GM18861 (cell line): Measurements from ENCODE around the gene HSPG2.
"Not testable (repeated sequence)": the region's sequence is repeated elsewhere in the genome, so short reads cannot be mapped to it uniquely, and the experiment has no call there.

Experiments
- ATAC-seq: cut with Tn5 transposase; IDR thresholded peaks from one replicate; pipeline ENCODE4 v1.9.1; 2021; ENCODE audit not compliant: unreplicated experiment

Gene HSPG2

DNA sequence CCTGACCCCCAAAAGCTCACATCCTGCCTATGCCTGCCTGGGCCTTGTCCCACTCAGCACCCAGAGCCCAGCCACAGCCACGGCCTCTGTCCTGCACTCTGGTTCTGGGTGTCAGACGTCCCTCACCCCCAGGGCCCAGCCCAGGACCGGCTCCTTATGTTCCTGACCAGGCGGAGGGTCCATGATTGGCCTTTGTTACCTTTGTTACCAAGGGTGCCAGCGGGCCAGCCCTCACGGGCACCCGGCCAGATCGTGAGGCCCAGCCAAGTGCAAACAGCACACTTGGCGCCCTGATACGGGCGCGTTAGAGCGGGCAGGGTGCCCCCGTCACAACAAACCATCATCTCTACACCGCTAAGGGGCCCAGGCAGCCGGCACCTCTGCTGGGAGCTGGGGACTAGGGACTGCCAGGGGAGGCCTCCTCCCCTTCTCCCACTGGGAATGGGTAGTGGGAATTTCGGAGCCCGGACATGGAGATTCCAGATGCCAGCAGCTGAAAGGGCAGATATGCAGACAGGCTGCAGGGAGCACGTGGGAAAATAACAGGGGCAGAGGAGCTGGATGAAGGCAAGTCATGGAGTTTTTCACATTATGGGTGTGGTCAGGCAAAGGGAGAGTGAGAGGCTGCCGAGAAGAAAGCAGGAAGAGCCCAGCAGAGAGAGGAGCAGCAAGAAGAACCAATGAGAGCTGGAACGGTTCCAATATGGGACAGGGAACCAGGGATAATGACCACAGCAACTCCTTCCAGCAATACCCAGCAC, 22.1 kb downstream of the HSPG2 start:
- ATAC-seq: no peak

DNA sequence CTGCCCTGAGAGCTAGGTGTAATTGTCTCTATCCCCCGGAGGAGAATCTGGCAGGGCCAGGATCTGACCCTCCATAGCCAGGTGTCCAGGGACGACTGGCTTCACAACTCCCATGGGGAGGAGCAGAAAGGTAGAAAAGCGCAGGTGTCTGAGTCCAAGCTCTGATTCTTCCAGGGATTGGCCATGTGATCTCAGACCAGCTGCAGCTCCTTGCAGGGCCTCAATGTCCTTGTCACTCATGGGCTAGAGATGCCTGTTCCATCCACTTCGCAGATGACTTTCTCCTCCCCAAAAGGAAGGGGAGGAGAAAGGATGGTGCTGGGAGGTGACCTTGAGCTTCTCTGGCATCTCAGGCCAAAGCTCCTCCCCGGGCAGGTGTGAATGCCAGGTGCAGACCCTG, 22.7 kb downstream of the HSPG2 start:
- no peak for ATAC-seq

DNA sequence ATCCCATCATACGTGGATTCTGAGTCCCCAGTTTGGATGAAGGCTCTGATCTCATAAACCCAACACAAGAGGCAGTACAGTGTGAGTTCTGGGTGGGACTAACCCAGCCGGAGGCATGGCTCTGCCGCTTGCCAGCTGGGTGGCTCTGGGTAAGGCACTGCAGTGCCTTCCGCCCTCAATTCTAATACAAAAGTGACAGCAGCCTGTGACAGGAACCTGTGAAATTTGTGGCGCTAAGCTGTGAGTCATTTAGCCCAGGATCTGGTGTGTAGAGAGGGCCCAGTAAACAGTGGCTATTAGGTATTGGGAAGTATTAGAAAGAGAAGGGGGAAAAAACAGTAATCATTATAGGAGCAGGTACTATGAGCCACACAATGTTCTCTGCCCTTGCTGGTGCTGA, 23.3 kb downstream of the HSPG2 start:
- ATAC-seq: no peak

DNA sequence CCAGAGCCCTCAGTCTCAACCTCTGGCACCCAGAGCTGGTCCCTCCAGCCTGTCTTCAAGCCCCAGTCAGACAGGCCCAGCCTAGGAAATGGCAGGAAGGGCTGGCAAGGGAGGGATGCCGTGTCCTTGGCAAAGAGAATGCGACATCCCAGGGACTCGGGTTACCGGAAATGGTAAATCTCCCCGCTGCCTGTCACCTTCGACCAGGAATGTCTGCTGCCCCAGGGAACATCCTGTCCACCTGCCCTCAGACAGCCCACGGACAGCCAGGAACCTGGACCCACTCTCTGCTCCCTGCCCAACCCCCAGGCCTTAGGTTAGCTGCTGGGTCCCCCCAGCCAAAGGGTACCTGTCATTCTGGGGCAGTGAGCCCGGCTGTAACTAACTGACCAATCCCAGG, 23.9 kb downstream of the HSPG2 start:
- ATAC-seq: no peak

DNA sequence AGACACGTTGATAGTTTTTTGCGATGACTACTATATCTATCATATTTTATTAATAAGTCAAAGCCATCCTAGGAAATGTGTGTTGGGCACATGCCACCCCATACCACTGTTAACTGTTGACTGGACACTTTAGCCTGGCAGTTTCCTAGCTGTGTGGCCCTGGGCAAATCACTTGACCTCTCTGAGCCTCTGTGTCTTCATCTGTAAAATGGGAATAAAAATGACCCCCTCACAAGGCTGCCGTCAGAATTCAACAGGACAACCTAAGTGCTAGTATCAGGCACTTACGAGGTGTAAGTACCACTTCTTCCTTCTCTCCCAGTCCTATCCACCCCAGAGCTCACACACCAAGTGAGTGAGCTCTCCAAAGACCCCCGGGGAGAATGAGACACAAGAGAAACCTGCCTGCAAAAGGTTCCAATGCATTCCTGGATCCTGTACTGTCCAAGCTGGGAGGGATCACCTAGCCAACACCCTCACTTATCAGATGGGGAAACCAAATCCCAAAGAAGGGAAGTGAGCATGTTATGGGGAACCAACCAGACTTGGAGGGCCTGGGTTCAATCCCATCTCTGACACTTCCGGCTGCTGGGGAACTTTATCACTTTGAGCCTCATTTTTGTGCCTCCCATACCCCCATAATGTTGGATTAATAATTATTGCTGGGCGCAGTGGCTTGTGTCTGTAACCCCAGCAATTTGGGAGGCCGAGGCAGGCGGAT, 24.9 kb downstream of the HSPG2 start:
- ATAC-seq: no peak

DNA sequence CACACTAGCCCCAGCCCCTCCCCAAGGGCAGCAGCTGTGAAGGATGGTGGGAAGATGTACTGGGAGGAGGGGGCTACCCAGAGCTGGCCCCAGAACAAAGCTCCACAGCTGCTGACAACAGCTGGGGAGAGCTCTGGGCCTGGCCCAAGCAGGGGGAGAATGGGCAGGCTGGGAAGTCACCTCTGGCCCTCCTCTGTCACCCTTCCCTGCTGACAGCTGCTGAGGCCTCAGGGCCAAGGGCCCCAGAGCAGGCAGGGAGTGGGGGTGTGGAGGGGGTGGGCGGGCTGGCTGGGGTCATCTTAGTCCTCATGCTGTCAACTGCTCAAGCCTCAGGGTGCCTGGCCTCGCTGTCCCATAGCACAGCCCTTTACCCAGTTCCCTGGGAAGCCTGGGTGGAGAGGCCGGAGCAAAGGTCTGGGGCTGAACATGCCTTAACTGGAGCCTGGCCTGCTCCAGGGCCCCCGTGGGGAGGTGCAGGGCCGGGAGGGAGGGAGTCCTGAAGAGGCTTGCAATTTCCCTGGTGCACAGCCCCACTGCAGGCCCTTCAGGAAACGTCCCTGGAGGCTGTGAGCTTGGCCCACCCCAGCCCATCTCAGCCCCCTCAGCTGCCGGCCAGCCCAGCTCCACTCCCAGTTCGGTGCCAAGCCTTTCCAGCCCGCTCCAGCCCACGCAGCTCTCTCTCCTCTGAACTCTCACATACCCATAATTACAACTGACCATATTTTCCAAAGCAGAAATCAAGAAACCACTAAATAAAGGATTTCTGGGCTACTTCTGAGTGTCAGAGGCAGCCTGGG, 25.7 kb downstream of the HSPG2 start:
- ATAC-seq: no peak

DNA sequence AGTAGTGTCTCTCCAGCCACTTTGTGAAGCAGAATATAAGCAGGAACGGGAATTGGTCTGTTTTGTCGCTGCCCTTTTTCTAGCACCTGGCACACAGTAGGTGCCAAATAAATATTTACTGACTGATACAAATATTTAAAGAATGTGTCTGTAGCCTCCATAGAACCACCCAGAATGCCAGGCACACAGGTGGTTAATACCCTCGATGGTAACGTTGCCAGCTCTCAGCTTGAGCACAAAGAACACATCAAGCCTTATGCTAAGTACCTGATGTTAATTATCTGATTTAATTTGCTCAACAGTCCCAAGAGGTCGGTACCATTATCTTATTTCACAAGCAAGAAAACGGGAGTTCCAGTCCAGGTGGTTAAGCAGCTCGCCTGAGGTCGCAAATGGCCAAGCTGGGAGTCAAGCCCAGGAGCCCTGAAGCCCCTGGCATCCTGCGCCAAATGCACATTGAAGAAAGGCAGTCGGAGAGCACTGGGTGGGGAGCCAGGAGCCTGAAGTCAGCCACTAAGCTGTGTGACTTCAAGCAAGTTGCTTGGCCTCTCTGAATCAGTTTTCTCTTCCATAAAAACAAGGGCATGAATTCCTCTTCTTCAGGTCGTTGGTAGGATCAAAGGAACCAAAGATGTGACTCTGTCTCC, 26.4 kb downstream of the HSPG2 start:
- no peak for ATAC-seq

DNA sequence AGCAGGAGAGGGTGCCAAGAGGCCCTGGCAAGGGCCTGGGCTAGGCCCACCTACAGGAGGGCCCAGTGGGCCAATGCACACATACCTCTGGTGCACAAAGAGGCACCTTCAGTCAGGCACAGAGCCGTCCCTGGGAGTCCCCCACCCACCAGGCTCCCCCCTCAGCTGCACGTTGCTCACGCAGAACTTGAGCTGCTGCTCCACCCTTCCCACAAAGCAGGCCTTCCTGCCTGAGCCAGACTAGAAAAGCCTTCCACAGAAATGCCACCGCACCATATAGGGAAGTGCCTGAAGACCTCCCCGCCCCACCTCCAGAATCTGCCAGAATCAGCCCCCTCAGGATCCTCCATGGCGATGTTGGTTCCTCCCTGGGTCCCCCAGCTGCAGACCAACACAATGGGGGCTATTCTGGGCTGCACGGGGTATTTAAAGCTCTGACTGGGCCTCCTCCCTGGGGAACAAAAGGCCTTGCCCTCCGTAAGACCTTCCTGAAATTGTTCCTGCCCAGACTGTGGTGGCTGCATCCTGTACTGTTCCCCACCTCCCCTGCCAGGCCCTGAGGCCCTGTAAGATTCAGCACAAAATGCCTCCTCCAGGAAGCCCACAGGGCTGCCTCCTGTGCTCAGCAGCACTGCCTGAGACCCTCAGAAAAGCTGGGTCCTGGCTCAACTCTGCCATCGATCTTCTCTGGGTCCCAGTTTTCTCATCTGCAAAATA, 27.2 kb downstream of the HSPG2 start:
- no peak for ATAC-seq

DNA sequence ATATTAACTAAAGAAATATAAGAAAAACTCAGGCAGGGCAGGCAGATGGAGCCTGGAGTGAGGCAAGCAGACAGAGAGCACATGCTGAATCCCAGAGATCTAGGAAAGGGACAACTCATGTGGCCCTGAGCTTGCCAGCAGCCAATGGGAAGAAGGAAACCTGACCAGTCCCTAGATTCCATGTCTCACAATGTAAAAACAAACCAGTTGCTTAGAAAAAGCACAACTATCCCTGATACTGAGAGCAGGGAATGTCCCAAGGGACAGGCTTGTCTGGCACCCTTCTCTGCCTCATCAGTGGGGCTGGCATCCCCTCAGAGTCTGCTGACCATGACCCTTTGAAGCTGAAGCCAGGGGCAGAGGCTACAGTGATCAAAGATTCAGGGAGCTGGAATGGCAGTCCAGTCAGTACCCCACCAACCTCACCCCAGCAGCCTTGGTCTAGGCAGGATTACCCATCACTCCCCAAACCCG, 27.8 kb downstream of the HSPG2 start:
- ATAC-seq: no peak

DNA sequence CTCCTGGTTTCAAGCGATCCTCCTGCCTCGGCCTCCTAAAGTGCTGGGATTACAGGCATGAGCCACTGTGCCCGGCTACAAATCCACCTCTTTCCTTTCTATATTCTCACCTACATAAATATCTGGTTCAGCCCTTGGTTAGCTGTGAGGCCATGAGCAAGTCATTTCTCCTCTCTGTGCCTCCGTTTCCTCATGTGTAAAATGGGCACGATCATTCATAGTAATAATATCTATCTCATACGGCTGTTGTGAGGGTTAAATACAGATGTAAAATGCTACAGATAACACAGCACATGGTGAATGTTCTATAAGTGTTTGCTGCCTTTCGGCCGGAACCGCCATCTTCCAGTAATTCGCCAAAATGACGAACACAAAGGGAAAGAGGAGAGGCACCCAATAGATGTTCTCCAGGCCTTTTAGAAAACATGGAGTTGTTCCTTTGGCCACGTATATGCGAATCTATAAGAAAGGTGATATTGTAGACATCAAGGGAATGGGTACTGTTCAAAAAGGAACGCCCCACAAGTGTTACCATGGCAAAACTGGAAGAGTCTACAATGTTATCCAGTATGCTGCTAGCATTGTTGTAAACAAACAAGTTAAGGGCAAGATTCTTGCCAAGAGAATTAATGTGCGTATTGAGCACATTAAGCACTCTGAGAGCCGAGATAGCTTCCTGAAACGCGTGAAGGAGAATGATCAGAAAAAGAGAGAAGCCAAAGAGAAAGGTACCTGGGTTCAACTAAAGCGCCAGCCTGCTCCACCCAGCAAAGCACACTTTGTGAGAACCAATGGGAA, 29.2 kb downstream of the HSPG2 start:
- not testable (repeated sequence) for ATAC-seq

DNA sequence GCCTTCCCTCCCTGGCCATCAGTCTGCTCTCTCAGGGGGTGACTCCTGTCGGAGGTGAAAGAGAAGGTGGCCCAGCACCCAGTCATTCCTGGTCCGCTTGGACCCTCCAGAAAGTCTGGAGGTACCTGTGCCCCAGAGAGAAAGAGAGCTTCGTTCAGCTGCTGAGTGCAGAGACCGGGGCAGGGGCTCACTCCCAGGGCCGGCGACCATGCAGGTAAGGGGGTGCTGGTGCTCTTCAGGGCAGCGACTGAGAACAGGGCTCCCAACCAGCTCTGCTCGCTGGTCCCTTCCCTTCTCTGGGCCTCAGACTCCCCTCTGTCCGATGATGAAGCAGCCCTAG, 30.1 kb downstream of the HSPG2 start:
- ATAC-seq: no peak

DNA sequence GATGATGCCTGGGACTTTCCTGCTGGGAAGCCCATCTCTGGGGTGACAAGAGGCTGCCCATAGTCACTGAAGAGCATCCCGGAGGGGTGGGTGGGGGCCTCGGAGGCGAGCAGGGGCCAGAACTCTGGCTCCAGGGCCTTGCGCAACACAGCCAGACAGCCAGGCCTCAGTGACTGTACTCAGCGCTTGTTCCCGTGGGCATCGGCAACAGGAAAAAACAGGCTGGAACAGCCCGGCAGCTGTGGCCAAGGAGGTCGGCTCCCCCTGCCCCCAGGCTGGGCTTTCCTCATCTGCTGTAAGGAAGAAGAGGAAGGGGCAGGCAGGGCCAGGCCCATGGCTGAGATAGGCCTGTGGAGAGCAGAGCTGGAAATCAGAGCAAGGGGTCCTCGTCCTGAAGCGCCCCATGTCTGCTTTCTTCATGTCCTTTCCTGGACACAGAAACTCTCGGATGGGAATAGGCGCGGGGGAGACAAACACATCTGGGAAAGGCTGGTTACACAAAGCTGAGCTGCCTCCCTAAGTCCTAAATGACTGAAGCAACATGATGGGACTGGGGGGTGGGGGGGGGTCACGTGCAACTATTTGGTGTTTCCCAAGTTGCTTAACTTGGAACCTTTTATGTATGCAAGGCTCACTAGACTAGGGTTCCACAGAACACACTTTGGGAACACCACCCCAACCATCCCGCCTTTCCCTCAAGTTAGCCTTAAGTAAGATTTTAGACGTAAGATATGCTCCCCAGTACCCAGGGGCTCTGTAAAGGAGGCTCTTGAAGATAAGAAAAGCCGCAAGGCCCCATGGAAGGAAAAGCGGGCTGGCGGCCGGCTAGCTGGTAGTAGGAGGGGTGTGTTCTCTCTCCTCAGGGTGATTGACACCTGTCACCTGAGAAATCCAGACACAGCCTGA, 30.7 kb downstream of the HSPG2 start:
- ATAC-seq: no peak

DNA sequence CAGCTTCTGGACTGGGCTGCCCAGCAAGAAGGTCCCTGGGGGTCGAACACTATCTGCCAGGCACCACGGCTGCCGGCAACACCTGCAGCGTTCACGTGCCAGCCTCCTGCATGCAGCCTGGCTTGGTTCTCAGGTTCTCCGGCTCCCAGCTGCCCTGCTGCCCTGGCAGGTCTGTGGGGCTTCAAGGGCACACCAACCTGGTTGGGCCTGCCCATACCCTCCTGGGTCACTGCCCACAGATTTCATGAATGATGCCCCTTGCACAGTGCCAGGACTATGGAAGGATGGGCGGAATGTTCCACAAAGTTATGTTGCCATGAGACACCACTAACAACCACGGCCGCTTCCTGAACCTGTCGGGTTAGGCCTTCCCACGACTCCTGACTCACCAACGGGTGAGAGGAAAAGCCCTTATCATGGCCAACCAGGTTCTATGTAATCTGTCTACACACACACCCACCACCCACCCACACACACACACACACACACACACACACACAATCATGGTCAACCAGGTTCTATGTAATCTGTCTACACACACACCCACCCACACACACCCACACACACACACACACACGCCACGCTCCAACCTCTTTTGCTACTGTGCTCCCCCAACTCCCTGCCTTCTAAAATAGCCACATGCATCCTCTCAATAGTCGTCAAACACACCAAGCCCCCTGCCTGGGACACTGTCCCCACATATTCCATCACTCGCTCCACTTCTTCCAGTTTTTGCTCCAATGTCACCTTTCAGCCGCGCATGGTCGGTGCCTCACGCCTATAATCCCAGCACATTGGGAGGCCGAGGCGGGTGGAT, 32.2 kb downstream of the HSPG2 start:
- ATAC-seq: no peak

DNA sequence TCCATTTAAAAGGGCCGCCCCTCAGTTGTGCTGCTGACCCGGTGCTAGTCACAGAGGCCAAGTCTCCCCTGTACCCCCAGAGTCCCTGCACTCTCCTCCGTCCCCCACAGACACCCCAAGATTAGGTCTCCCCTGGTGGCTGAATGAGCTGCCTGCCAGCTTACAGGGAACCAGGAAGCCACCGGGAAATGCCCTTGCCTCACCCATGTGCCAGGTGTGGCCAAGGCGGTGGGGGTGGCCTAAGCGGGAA, 32.7 kb downstream of the HSPG2 start:
- no peak for ATAC-seq

DNA sequence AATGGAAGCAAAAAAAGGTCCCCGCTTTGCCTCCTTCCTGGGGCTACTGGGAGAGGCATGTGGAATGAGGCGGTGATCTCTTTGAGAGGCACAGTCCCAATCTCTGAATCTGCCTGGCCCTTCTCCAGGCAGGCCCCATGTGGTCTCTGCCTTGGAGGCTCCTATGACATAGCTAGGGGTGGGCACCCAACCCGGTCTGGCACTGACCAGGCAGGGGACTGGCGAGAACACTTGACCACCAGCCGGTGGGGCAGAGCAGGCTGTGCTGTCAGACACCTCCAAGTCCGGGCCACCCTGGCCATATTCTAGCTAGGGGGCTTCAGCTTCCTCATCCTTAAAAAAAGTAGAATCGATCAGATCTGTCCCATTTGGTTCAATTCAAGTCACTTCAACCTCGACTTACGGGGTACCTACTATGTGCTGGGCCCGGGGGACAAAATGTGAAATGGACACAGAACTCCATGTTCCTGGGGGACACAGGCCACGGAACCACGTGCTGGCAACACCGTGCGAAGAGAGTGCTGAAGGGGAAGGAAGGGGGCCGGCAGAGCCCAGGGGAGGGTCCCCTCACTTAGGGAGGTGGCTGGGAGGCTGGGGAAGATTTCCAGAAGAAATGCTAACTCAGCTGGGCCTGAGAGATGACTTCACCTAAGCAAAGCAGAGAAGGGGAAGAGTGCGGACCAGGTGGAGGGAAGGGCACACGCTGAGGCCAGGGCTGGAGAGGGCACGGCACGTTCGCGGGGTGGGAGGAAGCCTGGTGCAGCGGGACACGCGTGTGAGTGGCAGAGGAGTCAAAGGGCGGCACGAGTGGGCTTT, 33.3 kb downstream of the HSPG2 start:
- ATAC-seq: no peak

DNA sequence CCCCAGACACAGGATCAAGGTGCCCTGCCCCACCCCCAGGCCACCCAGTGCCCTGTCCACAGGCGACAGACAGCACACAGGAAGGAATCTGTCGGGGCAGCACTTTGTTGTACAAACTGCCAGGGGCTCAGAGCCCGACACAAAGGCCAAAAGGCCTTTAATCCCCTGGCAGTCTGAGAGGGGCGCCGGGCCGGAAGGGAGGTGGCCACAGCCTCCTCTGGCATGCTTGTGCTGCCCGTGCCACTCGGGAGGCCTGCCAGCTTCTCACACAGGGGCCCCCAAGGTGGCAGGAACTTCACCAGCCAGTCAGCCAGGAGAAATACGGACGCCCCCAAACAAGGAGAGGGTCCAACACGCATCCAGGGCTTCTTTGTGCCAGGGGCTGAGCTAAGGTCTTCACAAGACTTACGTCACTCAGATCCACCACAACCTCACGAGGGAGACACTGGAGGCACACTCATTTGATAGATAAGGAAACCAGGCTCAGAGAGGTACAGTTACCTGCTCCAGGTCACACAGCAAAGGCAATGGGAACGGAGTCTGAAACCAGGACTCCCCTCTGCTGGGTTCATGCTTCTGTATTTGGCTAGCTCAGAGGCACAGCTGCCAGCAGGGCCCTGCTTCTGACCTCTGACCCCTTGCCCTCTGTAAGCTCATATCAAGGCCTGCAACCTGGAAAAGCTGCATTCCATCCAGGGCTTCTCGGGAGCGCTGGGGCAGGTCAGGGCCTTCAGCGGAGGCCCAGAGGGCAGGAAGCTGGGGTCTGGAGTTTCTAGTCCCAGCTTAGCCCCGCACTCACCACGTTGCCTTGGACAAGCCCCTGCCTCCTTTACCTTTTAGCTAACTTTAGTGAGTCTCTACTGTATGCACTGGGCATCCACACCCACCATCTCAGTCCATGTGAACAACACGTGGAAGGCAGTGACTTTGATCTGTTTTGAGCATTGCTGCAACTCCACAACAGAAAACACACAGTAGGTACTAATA, 34.8 kb downstream of the HSPG2 start:
- ATAC-seq: no peak
